IPS-18a (cell line): ENCODE measurements around the gene GPR142.

Source experiments
- H3K27ac ChIP-seq: one replicate; pipeline ENCODE4 v1.5.1; 2013; ENCODE audit warnings: low read length
- H3K27me3 ChIP-seq: one replicate; pipeline ENCODE4 v1.6.1; 2013; ENCODE audit warnings: mild to moderate bottlenecking, low read length; ENCODE audit not compliant: control insufficient read depth, insufficient read depth
- H3K36me3 ChIP-seq: one replicate; pipeline ENCODE4 v1.6.1; 2013; ENCODE audit warnings: low read depth, low read length; ENCODE audit not compliant: control insufficient read depth
- H3K4me1 ChIP-seq: one replicate; pipeline ENCODE4 v1.6.1; 2013; ENCODE audit warnings: low read depth, low read length; ENCODE audit not compliant: control insufficient read depth
- H3K4me3 ChIP-seq: one replicate; pipeline ENCODE4 v1.5.1; 2013; ENCODE audit warnings: low read length
- H3K9ac ChIP-seq: one replicate; pipeline ENCODE4 v1.6.1; 2013; ENCODE audit warnings: mild to moderate bottlenecking, low read length, moderate library complexity
- H3K9me3 ChIP-seq: one replicate; pipeline ENCODE4 v1.6.1; 2013; ENCODE audit warnings: low read depth, low read length; ENCODE audit not compliant: control insufficient read depth

The GPR142 gene

DNA sequence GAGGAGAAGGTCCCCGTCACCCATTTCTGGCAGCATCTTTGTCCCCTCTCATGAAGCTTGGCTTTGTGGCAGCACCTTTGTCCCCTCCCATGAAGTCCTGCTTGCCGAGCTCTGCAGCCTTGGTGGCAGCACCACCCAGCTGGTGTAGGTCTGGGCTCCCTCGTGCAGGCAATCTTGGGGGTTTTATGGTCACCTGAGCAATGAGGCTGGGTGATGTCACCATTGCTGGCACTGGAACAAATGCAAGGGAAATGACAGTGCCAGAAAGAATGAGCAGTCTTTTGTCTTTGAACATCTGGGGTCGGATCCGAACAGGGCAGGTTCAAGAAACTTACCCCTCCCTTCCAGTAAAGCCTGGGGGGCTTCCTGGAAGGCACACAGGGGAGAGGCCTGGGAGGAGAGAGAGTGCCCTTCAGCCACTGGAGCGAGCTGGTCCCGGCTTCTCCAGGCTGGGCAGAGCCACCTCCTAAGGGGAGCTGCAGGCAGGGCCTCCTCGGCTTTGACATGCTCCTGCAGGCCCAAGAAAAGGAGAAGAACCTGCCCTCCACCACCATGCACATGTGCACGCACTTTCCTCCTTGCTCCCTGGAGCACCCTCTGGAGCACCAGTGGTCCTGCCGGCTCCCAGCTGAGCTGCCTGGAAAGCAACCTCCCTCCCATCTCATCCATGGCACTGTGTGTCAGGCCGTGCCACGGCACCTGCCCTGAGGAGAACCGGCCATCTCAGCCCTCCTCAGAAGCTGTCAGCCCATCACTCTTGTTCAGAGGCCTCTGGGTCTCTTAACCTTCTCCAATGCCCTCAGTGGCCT is 21.7 kb upstream of the GPR142 start:
- no peak overlapping the region for H3K4me3 ChIP-seq

DNA sequence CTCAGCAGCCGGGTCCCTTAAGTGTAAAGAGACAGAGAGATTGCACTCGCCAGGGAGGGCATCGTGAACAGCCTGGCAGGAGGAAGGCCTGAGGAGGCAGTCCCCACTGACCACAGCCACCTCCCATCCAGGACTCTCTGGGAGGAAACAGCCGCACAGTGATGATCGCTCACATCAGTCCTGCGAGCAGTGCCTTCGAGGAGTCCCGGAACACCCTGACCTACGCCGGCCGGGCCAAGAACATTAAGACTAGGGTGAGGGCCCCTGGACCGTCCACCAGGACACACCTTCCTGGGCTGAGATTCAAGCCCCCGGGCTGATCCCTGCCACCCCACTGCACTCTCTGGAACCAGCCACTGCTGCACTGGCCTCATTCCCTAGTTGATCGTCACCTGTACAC is 19.7 kb upstream of the GPR142 start:
- Histone ChIP-seq H3K27me3 (peaks cover 24% of the 10 kb centered on the region), H3K9me3 (no peaks in the 10 kb centered on the region), H3K4me3 (no peak overlapping the region), H3K27ac (no peak overlapping the region), H3K36me3 (no peaks in the 10 kb centered on the region), H3K9ac (no peak overlapping the region), H3K4me1 (no peaks in the 10 kb centered on the region)

More for the DNA sequence above, 21.7 kb upstream of the GPR142 start:
- no peak overlapping the region for H3K27ac ChIP-seq
- H3K27me3 ChIP-seq = peaks cover 4% of the 10 kb centered on the region
- H3K9me3 ChIP-seq = no peaks in the 10 kb centered on the region
- H3K4me1 ChIP-seq = peaks cover 4% of the 10 kb centered on the region
- no peaks in the 10 kb centered on the region for H3K36me3 ChIP-seq
- no peak overlapping the region for H3K9ac ChIP-seq

DNA sequence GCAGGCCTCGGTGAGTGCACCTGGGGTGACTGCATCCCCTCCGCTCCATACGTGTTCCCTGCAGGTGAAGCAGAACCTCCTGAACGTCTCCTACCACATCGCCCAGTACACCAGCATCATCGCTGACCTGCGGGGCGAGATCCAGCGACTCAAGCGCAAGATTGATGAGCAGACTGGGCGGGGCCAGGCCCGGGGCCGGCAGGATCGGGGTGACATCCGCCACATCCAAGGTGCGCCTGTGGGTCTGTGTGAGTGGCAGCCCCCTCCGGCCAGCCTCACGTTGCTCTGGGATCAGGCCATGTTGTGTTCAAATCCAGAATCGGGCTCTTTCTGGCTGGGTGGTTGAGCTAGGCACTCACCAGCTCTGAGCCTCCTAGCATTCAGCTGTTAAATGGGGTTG is 18.2 kb upstream of the GPR142 start:
- no peaks in the 10 kb centered on the region for H3K4me1 ChIP-seq
- no peak overlapping the region for H3K4me3 ChIP-seq
- no peak overlapping the region for H3K27ac ChIP-seq
- H3K27me3 ChIP-seq = peaks cover 38% of the 10 kb centered on the region
- H3K36me3 ChIP-seq = no peaks in the 10 kb centered on the region
- H3K9me3 ChIP-seq = no peaks in the 10 kb centered on the region
- H3K9ac ChIP-seq = no peak overlapping the region

DNA sequence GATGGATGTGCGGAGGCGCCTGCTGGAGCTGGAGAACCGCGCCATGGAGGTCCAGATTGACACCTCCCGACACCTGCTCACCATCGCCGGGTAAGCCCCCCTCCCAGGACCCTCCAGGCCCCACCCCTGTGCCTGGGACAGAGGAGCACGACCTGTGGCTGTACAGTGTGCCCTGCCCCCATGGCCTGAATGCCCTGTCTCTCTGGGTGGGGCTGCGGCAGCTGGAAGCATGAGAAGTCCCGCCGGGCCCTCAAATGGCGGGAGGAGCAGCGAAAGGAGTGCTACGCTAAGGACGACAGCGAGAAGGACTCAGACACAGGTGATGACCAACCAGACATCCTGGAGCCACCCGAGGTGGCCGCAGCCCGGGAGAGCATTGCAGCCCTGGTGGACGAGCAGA is 16.8 kb upstream of the GPR142 start:
- Histone ChIP-seq H3K27ac (no peak overlapping the region), H3K4me1 (no peaks in the 10 kb centered on the region), H3K27me3 (peaks cover 51% of the 10 kb centered on the region), H3K4me3 (no peak overlapping the region), H3K36me3 (no peaks in the 10 kb centered on the region), H3K9me3 (no peaks in the 10 kb centered on the region), H3K9ac (no peak overlapping the region)

DNA sequence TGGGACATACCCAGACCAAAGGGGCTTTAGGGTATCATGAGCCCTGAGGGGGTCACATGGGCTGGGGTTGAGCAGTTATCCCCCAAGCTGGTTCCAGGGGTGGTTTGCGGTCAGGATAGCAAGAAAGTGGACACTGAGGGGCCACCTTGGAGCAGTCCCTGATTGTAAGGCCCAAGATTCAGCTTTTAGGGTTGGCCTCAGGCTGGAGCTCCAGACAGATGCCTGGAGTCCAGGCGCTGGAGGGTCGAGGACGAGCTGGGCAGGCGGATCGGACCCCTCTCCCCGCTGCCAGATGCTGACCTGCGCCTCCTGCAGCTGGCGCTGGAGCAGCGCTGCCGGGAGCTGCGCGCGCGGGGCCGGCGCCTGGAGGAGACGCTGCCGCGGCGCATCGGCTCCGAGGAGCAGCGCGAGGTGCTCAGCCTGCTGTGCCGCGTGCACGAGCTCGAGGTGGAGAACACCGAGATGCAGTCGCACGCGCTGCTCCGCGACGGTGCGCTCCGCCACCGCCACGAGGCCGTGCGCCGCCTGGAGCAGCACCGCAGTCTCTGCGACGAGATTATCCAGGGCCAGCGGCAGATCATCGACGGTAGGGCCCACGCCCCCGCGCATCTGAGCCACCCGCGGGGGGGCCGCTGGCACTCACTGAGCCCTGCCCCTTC is 15.6 kb upstream of the GPR142 start:
- Histone ChIP-seq H3K27ac (no peak overlapping the region), H3K9ac (no peak overlapping the region), H3K9me3 (no peaks in the 10 kb centered on the region), H3K4me3 (peak overlapping the region; percentile 33), H3K36me3 (no peaks in the 10 kb centered on the region), H3K27me3 (peaks cover 63% of the 10 kb centered on the region), H3K4me1 (no peaks in the 10 kb centered on the region)

DNA sequence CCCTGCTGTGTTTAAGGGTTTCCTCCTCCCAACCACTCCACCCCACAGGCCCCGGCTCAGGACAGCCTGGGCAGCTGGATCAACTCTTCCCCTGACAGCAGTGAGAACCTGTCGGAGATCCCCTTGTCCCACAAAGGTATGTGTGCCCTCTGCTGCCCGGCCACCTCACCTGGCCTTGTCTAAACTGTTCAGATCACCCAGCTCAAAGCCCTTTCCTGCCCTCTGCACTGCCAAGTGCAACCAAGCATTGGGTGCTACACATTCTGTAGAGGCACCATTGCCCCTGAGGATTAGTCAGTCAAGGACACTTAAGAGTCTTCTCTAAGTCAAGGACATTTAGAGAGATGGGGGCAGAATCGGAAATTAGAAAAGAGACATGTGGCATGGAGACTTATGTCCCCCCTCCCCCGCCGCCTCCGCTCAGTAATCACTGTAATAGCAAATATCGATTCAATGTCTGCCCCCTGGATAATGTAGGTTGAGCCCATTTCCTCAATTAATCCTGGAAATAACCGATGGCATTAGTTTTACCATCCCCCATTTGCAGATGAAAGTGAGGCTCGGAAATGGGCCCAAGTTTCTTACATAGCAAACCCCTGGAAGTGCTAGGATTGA is 13.8 kb upstream of the GPR142 start:
- no peaks in the 10 kb centered on the region for H3K4me1 ChIP-seq
- H3K27ac ChIP-seq = no peak overlapping the region
- H3K9ac ChIP-seq = no peak overlapping the region
- no peak overlapping the region for H3K4me3 ChIP-seq
- no peaks in the 10 kb centered on the region for H3K9me3 ChIP-seq
- H3K27me3 ChIP-seq = peaks cover 74% of the 10 kb centered on the region
- H3K36me3 ChIP-seq = no peaks in the 10 kb centered on the region

DNA sequence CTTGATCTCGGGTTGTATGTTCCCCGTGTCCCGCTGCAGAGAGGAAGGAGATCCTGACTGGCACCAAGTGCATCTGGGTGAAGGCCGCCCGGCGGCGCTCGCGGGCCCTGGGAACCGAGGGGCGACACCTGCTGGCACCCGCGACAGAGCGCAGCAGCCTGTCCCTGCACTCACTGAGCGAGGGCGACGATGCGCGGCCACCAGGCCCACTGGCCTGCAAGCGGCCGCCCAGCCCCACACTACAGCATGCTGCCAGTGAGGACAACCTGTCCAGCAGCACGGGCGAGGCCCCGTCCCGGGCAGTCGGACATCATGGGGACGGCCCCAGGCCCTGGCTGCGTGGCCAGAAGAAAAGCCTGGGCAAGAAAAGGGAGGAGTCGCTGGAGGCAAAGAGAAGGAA is 13.2 kb upstream of the GPR142 start:
- Histone ChIP-seq H3K27me3 (peaks cover 74% of the 10 kb centered on the region), H3K9me3 (no peaks in the 10 kb centered on the region), H3K36me3 (no peaks in the 10 kb centered on the region), H3K4me1 (no peaks in the 10 kb centered on the region), H3K9ac (no peak overlapping the region), H3K4me3 (no peak overlapping the region), H3K27ac (no peak overlapping the region)

DNA sequence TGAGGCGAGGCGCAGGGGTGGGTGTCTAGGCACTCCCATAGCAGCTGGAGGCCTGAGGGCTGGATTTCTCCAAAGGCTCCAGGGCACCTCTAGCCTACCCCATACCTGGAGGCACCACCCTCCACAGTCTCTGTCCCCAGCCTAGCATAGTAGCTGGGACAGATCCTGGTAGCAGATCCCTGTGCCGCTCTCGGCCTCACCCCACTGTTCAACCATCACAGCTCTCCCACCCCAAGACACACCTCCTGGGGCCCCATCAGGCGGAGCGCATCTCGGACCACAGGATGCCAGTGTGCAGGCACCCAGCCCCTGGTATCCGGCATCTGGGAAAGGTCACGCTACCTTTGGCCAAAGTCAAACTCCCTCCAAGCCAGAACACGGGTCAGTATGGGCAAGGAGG is 12.7 kb upstream of the GPR142 start:
- H3K9me3 ChIP-seq = no peaks in the 10 kb centered on the region
- no peaks in the 10 kb centered on the region for H3K4me1 ChIP-seq
- H3K27me3 ChIP-seq = peaks cover 74% of the 10 kb centered on the region
- no peaks in the 10 kb centered on the region for H3K36me3 ChIP-seq
- H3K4me3 ChIP-seq = no peak overlapping the region
- H3K9ac ChIP-seq = no peak overlapping the region
- H3K27ac ChIP-seq = no peak overlapping the region

DNA sequence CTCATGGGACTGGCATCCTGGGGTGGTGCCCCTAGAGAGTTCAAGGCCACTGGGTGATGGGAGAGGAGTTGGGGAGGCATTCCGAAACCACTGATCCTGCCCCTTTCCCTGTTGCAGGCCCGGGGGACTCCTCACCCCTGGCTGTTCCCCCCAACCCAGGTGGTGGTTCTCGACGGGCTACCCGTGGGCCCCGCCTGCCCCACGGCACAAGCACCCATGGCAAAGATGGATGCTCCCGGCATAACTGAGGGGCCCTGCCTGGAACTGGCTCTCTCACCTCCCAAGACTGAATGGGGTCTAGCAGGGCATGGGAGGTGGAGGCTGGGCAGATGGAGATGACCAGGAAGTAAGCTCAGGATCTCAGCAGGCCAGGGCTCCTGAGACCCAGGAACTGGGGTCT is 12.2 kb upstream of the GPR142 start:
- Histone ChIP-seq H3K9me3 (no peaks in the 10 kb centered on the region), H3K9ac (no peak overlapping the region), H3K36me3 (no peaks in the 10 kb centered on the region), H3K4me3 (no peak overlapping the region), H3K4me1 (no peaks in the 10 kb centered on the region), H3K27ac (no peak overlapping the region), H3K27me3 (peaks cover 74% of the 10 kb centered on the region)

DNA sequence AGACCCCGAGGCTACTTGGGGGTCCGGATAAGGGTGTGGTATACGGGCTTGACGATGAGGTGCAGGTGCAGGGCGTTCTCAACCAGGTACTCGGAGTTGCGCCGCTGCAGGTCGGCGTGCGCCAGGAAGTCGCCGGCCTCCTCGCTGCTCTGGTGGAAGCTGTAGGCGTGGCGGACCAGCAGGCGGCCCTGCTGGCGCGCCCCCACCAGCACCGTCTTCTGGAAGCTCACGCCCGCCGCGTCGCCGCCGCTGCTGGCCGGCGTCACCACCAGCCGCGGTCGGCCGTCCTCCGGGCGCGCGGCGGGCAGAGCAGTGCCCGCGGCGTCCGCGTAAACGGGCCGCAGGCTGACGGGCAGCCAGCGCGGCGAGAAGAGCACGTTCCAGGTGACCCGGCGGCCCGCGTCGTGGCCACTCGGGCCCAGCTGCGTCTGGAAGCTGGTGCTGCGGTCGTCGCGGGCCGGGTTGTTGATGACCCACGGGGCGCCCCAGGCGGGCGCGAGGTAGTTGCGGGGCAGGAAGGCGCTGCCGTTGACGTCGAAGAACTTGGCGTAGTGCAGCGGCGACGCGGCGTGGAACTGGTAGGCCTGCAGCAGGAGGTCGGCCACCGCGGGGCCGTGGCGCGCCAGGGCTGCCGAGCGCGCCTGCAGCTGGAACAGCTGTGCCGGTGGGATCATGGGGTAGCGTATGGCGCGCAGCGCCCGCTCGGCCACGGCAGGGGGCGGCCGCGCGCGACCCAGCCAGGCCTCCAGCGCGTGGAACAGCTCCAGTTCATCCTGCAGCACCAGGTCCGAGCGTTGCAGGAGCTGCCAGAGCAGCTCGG is 10.4 kb upstream of the GPR142 start:
- H3K27me3 ChIP-seq = peaks cover 58% of the 10 kb centered on the region
- H3K4me3 ChIP-seq = peak overlapping the region; percentile 27
- no peak overlapping the region for H3K9ac ChIP-seq
- no peaks in the 10 kb centered on the region for H3K36me3 ChIP-seq
- H3K4me1 ChIP-seq = peaks cover 11% of the 10 kb centered on the region
- no peak overlapping the region for H3K27ac ChIP-seq
- no peaks in the 10 kb centered on the region for H3K9me3 ChIP-seq

DNA sequence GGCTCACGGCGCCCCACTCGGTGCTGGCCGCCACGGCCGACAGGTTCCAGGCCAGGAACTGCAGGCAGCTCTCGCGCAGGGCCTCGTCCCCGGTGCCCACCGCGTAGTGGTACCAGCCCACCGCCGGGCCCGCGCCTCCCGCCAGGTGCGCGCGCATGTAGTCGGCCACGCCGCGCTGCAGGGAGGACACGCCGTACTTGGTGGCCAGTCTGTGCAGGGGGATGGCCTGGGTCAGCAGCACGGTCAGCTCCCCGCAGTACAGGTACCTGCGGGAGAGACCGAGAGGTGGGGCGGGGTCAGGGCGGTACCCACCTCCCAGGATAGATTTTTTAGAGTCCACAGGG is 9.9 kb upstream of the GPR142 start:
- Histone ChIP-seq H3K4me3 (no peak overlapping the region), H3K9ac (no peak overlapping the region), H3K27ac (no peak overlapping the region), H3K4me1 (peaks cover 14% of the 10 kb centered on the region), H3K36me3 (no peaks in the 10 kb centered on the region), H3K27me3 (peaks cover 52% of the 10 kb centered on the region), H3K9me3 (no peaks in the 10 kb centered on the region)
